Measurements from ENCODE around the gene KY. TPM values are rescaled to one million over a fixed set of nuclear protein-coding genes. Genes with fewer than 3 reads are reported as not detected.
"Not testable (repeated sequence)": the region's sequence is repeated elsewhere in the genome, so short reads cannot be mapped to it uniquely, and the experiment has no call there.

Gene KY
- total RNA-seq, 1 donor from 2014 or later, result 0.24 TPM

- intact Hi-C loops (cut with DNase I), result no loop called here
- ATAC-seq, result no peak
Measured at GRCh38 chr3:134576831-134577230, 74.0 kb downstream of the KY start.

GRCh38 chr3:134576426-134576825 is 74.4 kb downstream of the KY start:
- intact Hi-C loops (cut with DNase I), result no loop called here
- no peaks in the 10 kb centered on the region for H3K27me3 ChIP-seq (ENCODE audit: low read depth)
- TF ChIP-seq CTCF (IDR thresholded peaks at IDR 0.05), result no peak
- H3K9me3 ChIP-seq, result peaks cover 3% of the 10 kb centered on the region
- ATAC-seq, result no peak
- no peak for DNase-seq
- no peaks in the 10 kb centered on the region for H3K36me3 ChIP-seq
- H3K27ac ChIP-seq, result no peak overlapping the region
- no peaks in the 10 kb centered on the region for H3K4me1 ChIP-seq
- H3K4me3 ChIP-seq, result no peak overlapping the region

More at GRCh38 chr3:134576831-134577230, 74.0 kb downstream of the KY start:
- DNase-seq, result no peak
- peaks cover 3% of the 10 kb centered on the region for H3K9me3 ChIP-seq
- no peaks in the 10 kb centered on the region for H3K4me1 ChIP-seq
- no peaks in the 10 kb centered on the region for H3K27me3 ChIP-seq (ENCODE audit: low read depth)
- H3K27ac ChIP-seq, result no peak overlapping the region
- no peak overlapping the region for H3K4me3 ChIP-seq
- no peak for TF ChIP-seq CTCF (IDR thresholded peaks at IDR 0.05)
- H3K36me3 ChIP-seq, result no peaks in the 10 kb centered on the region

GRCh38 chr3:134569899-134570298 is 80.9 kb downstream of the KY start:
- ATAC-seq; H3K27me3 ChIP-seq (ENCODE audit: low read depth); H3K9me3 ChIP-seq; intact Hi-C loops (cut with DNase I); H3K36me3 ChIP-seq; DNase-seq; H3K4me1 ChIP-seq; H3K27ac ChIP-seq; H3K4me3 ChIP-seq: not testable (repeated sequence)

GRCh38 chr3:134568790-134569189 is 82.0 kb downstream of the KY start:
- Histone ChIP-seq H3K9me3 (peaks cover under 1% of the 10 kb centered on the region), H3K36me3 (no peaks in the 10 kb centered on the region), H3K27ac (no peak overlapping the region), H3K4me3 (no peak overlapping the region), H3K27me3 (ENCODE audit: low read depth) (no peaks in the 10 kb centered on the region), H3K4me1 (no peaks in the 10 kb centered on the region)
- TF ChIP-seq CTCF (IDR thresholded peaks at IDR 0.05), result no peak
- DNase-seq (no peak), ATAC-seq (no peak)
- intact Hi-C loops (cut with DNase I), result no loop called here

- intact Hi-C loops (cut with DNase I), result no loop called here
- no peak overlapping the region for H3K27ac ChIP-seq
- H3K36me3 ChIP-seq, result no peaks in the 10 kb centered on the region
- ATAC-seq, result no peak
- H3K27me3 ChIP-seq (ENCODE audit: low read depth), result no peaks in the 10 kb centered on the region
- no peak for DNase-seq
- no peaks in the 10 kb centered on the region for H3K9me3 ChIP-seq
- H3K4me3 ChIP-seq, result no peak overlapping the region
- no peaks in the 10 kb centered on the region for H3K4me1 ChIP-seq
- TF ChIP-seq CTCF (IDR thresholded peaks at IDR 0.05), result no peak
Measured at GRCh38 chr3:134567605-134568004, 83.2 kb downstream of the KY start.

- no peaks in the 10 kb centered on the region for H3K4me1 ChIP-seq
- no peaks in the 10 kb centered on the region for H3K9me3 ChIP-seq
- intact Hi-C loops (cut with DNase I), result no loop called here
- no peaks in the 10 kb centered on the region for H3K27me3 ChIP-seq (ENCODE audit: low read depth)
- no peak overlapping the region for H3K27ac ChIP-seq
- no peak overlapping the region for H3K4me3 ChIP-seq
- ATAC-seq, result no peak
- no peak for DNase-seq
- TF ChIP-seq CTCF (IDR thresholded peaks at IDR 0.05), result no peak
- H3K36me3 ChIP-seq, result peaks cover 14% of the 10 kb centered on the region
Measured at GRCh38 chr3:134564991-134565390, 85.8 kb downstream of the KY start.

All from lower lobe of right lung (tissue), 2 donors.